ENCODE data around the gene RPTOR.

The RPTOR gene

GRCh38 chr17:80882926-80883685 is 338.5 kb downstream of the RPTOR start:
- DNase-seq (ENCODE audit: low spot score): no peak
- no peak for TF ChIP-seq CTCF (IDR thresholded peaks at IDR 0.05; ENCODE audit: borderline replicate concordance, control extremely low read depth, extremely low read depth, insufficient read depth, missing control alignments)
- in situ Hi-C loops (cut with MboI; ENCODE audit: low sequenced_read_pairs, unreplicated experiment): no loop called here

- no peak for DNase-seq (ENCODE audit: low spot score)
- in situ Hi-C loops (cut with MboI; ENCODE audit: low sequenced_read_pairs, unreplicated experiment): no loop called here
- no peak for TF ChIP-seq CTCF (IDR thresholded peaks at IDR 0.05; ENCODE audit: borderline replicate concordance, control extremely low read depth, extremely low read depth, insufficient read depth, missing control alignments)
Measured at GRCh38 chr17:80883831-80884735, 339.4 kb downstream of the RPTOR start.

- DNase-seq (ENCODE audit: low spot score): no peak
- in situ Hi-C loops (cut with MboI; ENCODE audit: low sequenced_read_pairs, unreplicated experiment): no loop called here
- TF ChIP-seq CTCF (IDR thresholded peaks at IDR 0.05; ENCODE audit: borderline replicate concordance, control extremely low read depth, extremely low read depth, insufficient read depth, missing control alignments): no peak
Measured at GRCh38 chr17:80884811-80885210, 340.2 kb downstream of the RPTOR start.

GRCh38 chr17:80885947-80886582 is 341.4 kb downstream of the RPTOR start:
- in situ Hi-C loops (cut with MboI; ENCODE audit: low sequenced_read_pairs, unreplicated experiment): no loop called here
- no peak for TF ChIP-seq CTCF (IDR thresholded peaks at IDR 0.05; ENCODE audit: borderline replicate concordance, control extremely low read depth, extremely low read depth, insufficient read depth, missing control alignments)
- DNase-seq (ENCODE audit: low spot score): no peak

GRCh38 chr17:80886641-80887573 is 342.3 kb downstream of the RPTOR start:
- no peak for DNase-seq (ENCODE audit: low spot score)
- in situ Hi-C loops (cut with MboI; ENCODE audit: low sequenced_read_pairs, unreplicated experiment): no loop called here
- TF ChIP-seq CTCF (IDR thresholded peaks at IDR 0.05; ENCODE audit: borderline replicate concordance, control extremely low read depth, extremely low read depth, insufficient read depth, missing control alignments): no peak

Data from GM13976 (cell line).